Activated CD4-positive, alpha-beta T cell treated with anti-CD3 and anti-CD28 coated beads, Interleukin-2, amount 50 U/mL, for 16 hours (primary cell): Measurements from ENCODE around the gene FHOD1.

Experiments
- DNase-seq: peaks from one replicate; pipeline ENCODE4 v3.0.0-alpha.2; 2020

The FHOD1 gene

DNA sequence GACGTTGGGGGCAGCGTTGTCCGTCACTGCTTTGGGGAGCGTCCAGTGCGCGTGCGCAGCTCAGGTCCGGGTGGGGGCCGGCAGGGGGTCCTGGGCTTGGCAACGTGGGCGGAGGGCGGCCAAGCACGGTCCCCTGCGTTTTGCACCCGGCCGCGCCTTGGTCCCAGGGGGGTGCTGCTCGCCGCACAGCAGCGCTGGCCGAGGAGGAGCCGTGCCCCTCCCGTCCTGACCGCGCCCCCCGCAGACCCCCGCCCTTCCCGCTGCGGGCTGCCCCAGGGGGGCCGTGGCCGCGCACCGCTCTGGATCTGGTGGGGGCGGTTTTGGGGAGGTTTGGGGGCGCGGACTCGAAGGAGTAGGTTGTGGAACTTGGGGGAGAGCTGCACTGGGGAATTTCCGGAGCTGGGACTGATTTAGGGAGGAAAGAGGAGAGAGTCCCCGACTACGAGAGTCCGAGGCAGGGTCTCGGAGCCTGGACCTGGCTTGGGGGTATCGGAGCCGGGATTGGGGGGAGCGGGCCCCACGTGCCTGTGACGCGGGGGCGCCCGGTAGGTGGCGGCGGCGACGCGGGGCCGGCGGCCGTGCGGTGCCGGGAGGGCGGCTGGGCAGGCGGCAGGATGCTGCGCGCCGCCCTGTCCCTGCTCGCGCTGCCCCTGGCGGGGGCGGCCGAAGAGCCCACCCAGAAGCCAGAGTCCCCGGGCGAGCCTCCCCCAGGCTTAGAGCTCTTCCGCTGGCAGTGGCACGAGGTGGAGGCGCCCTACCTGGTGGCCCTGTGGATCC is 1.3 kb upstream of the FHOD1 start, which contains the start of gene SLC9A5:
Gene SLC9A5, plus strand, starts transcription at position 579 of the 777 bp plus-strand sequence. Its CDS starts 36 bp downstream, at position 615.
- DNase-seq = peak; percentile 24

DNA sequence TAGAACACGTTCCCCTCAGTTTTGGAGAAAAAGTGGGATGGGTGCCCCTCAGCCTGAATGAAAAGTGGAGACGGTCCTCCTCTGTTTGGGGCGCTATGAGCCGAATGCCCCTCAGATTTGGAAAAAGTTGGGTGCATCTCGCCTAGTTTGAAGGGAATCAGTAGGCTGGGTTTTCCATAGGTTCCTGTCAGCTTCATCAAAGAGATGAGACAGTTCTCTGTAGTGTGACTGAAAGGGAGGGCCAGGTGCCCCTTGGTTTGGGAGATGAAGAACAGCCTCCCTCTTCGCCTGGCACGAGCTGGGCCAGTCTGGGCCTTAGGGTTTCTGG is 756 bp upstream of the FHOD1 start:
- no peak for DNase-seq

DNA sequence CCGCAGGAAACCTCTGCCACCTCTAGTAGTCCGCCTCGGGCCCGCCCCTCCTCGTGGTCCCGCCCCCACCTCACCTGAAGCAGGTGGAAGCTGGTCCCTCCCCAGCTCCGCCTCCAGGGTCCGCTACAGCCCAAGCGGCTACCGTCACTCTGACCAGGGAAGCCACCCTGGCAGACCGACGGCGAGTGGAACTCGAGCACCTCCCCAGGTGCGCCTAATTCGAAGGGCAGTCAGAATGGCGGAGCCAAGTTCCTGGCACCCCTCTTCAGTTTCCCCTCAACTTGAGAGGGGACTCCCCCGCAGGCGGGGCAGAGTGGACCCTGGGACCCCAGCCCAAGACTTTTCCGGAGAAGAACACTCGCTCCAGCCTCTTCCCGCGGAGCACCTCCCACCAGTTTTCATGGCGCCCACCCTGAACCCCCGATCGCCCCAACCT is 507 bp downstream of the FHOD1 start:
- DNase-seq = no peak

- peak; percentile 60 for DNase-seq
Observed at GRCh38 chr16:67246081-67246755, 1.1 kb downstream of the FHOD1 start.

- DNase-seq = no peak
Observed at GRCh38 chr16:67245674-67246080, 1.6 kb downstream of the FHOD1 start.

DNA sequence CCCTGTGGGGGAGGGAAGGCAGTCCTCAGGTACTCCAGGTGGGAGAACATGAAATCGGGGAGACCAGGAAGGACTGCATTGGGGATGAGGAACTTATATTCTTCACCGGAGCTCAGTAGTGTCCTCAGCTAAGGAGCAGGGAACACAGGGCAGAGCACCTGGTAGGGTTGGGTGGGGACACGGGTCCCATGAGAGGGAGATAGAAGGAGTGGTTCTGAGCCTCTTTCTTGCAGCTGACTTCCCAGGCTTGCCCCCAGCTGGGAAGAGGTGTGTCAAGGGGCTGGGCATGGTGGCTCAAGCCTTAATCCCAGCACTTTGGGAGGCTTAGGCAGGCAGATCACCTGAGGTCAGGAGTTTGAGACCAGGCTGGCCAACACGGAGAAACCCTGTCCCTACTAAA is 2.1 kb downstream of the FHOD1 start:
- no peak for DNase-seq

DNA sequence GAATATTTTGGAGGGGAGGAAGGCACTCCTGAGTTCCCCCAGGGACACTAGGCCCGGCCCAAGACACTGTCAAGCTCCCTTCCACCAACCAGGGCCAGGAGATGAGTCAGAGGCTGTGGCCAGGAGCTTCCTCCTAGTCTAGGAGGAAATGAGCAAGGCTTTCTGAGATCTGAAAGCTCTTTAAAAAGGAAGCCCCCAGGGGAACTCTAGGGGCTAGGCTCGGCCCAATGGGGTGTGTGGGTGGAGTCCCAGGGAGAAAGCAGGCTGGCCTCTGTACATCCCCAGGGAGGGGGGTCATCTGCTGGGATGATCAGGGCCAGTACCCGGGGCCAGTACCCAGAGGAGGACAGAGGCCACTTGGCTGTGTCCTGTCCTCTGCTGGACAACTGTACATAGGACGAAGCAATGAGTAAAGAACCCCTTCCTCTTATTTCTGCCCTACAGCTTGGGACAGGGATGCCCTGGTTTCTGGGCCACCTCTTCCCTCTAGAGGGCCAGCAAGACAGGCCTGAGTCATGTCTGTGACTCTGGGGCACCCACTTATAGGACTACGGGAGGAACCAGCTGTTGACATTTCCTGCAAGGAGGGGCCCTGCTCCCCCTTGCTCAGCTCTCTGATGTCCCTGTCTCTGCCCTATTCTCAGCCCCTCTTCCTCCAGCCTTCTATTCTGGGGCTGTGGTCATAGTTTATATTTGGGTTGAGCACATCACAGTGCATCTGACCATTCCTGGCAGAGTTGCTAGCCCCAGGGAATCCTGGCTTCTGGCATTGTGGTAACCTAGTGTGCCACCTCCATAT is 2.7 kb downstream of the FHOD1 start:
- DNase-seq = peak; percentile 92

DNA sequence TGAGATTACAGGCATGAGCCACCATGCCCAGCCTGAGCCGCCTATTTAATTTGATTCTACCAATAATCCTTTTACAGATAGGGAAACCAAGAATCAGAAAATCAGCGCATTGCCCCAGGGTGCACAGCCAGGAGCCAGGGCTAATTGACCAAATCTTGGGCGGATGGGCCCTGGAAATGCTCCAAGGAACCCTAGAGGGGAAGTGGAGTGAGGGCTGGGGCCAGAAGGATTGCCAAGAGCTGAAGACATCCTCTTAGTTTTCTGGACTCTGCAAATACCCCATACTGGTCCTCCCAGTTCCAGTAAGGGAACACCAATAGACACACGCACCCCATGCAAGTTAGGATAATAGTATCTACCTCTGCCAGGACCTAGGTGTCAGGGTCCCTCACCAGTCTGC is 3.8 kb downstream of the FHOD1 start:
- no peak for DNase-seq

- no peak for DNase-seq
Observed at GRCh38 chr16:67242138-67242730, 5.0 kb downstream of the FHOD1 start.

DNA sequence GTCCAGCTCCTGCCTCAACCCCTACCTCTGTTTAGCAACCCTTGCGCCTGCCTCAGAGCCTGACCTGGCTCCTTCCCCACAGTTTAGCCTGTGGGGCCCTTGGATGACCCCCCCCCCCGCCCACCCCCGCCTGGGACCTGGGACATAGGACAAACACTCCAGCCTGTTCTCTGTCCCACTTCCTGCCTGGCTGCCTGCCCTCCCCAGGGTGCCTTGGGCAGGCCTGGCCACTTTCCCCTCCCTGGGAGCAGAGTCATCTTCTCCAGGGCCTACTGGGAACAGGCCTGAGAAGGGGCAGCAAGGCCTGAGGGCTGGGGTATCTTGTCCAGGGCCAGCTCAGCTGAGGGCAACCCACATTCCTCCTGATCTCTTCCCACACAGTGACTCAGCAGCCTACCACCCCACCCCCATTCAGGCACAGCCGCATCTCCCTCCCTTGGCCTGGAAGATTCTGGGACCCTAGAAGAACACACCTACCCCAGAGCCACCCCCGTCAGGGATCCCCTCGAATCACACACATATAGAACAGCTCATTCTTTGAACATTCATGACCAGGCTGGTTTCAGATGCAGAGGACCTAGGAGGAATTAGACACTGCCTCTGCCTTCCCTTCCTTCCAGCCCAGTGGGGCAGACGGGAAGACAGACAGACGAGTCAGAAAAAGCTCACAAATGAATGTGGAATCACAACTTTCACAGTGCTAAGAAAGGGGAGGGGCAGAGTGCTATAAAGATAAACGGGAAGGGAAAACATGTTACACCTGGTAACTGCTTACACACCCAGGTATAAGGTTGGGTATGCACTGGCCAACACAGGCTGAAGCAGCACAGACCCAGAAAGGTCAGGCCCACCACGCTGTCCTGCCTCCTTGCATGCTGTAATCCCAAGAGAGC is 6.0 kb downstream of the FHOD1 start:
- no peak for DNase-seq

DNA sequence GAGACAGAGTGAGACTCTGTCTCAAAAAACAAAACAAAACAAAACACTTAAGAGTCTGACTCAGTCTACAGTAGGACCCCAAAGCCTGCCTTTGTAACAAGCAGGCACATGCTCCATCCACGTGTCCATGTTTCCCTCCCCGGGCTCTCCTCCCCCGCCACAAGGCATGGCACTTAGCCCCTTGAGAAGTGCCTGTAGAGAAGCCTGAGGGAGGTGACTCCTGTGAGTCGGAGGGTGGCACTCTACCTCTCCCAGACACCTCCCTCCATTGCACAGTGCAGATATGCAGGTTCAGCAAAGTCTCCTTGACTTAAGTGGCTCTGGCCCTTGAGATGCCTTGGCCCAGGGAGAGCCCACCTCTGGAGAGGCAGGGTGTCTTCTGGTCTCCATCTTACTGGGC is 6.8 kb downstream of the FHOD1 start:
- no peak for DNase-seq

GRCh38 chr16:67238806-67239470 is 8.3 kb downstream of the FHOD1 start:
- no peak for DNase-seq

GRCh38 chr16:67238278-67238575 is 9.1 kb downstream of the FHOD1 start:
- DNase-seq = no peak

DNA sequence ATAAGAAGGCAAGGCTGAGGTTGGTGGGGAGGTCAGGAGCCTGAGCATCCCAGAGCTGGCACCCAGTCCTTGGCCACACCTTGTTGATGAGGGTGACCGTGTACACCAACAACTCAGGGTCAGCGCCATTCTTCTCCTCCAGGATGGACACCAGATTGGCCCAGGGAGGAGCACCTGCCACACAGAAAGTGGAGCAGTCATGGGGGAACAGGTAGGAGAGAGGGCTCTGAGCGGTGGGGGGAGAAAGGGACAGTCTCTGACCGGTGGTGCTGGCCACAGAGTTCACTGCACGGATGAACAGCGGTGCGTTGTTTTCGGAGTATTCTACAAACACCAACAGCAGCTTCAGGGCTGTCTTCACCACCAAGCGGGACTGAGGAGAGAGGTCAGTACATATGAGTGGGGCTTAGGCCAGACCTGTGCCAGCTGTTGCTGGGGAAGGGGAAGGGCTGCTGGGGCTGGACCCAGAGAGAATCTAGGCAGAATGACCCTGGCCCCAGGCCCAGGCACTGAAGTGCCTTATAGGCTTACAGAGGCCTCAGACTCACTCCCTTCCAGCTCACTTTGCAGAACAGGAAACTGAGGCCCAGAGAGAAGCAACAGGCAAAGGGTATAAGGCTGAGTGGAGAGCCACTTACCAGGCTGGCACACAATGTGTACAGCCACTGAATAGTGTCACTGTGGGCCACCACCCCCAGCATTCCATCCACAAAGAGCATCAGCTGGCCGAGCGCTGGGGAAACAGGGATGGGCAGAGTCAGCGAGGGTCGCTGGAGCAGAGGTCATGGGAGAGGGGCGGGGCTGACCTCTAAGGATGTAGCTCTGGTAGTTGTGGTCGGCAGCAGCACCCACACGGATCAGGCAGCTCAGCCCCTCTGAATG is 9.6 kb downstream of the FHOD1 start:
- DNase-seq = no peak

DNA sequence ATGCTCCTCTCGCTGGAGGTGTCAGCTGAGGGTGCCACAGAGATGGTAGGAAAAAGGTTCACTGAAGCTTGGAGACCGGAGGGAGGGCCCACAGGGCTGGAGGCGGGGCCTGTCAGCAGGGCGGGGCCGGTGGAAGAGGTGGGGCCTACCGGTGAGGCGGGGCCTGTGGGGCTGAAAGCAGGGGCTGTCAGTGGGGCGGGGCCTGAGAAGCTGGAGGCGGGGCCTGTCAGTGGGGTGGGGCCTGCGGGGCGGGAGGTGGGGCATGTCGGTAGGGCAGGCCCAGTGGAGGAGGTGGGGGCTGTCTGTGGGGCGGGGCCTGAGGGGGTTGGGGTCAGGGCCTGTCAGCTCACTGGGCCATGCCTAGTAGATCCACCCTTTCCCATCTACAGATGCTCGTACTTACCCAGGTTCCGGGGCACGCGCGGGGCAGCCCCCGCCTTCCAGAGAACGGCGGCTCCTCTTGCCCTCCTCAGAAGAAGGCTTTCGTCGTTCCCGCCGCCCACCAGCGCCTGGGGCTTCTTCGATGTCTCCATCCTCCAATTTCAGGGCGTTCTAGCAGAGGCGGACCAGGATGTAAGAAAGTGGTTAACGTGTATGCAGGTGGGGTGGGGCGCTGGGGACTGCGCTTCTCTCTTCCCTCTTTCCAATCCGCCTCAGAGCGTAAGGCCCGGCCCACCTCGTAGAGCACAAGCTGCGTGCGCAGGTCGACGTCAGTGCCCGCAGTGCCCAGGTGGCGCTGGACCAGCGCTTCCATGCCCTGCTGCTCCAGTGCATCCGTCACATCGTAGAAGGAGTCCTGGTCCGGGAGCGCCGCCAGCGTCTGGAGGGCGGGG is 10.5 kb downstream of the FHOD1 start:
- DNase-seq = peak; percentile 89

GRCh38 chr16:67235816-67236562 is 11.3 kb downstream of the FHOD1 start:
- DNase-seq = peak; percentile 74

GRCh38 chr16:67234180-67234597 is 13.1 kb downstream of the FHOD1 start:
- no peak for DNase-seq

DNA sequence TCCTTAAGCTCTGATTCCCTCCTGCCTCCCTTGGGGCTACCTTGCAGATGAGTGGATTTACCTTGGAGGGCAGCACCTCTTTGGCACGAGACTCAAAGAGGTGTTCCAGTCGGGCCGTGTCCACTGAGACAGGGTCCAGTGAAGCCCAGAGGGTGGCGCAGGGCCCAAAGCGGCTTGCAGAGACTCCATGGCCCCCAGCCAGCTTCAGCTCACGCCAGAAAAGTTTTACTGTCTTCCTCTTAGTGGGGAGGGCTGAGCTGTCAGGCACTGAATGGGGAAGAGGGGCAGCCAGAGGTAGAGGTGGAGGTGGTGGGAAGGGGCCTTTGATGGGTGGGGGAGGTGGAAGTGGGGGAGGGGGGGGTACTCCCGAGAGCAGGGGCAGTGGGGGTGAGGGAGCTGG is 13.7 kb downstream of the FHOD1 start:
- no peak for DNase-seq
